ENCODE data around the gene MED16.
"Not testable (repeated sequence)": the region's sequence is repeated elsewhere in the genome, so short reads cannot be mapped to it uniquely, and the experiment has no call there.

MED16 gene

DNA sequence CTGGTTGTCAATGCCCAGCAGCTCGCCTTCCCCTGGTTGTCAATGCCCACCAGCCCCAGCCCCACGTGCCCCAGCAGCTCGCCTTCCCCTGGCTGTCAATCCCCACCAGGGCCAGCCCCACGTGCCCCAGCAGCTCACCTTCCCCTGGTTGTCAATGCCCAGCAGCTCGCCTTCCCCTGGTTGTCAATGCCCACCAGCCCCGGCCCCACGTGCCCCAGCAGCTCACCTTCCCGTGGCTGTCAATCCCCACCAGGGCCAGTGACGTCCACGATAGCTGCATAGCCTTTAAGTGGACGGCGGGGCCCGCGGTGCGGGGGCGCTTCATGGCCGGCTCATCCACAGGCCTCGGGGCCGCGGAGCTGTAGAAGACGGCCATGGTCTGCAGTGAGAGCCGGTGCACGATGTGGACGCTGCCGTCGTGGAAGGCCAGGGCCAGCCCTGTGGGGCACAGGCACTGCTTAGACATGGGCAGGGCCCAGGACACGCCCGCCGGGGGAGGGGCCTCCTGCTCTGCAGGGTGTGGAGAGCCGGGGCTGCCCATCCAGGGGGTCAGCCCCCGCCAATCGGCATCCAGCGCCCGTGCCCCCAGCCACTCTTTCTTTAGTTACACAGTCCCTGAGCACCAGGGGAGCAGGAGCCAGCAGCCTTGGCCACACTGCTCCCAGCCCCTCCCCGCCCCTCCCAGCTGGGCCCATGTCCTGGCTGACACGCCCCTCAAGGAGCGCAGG is 13.1 kb downstream of the MED16 start:
- no peak overlapping the region for H3K4me3 ChIP-seq (ENCODE audit: low read length, poor library complexity, severe bottlenecking)
- no peaks in the 10 kb centered on the region for H3F3A ChIP-seq (ENCODE audit: low read depth)
- TF ChIP-seq EZH2phosphoT487 (IDR thresholded peaks at IDR 0.05; ENCODE audit: borderline replicate concordance) = no peak
- TF ChIP-seq, protein P1, sequence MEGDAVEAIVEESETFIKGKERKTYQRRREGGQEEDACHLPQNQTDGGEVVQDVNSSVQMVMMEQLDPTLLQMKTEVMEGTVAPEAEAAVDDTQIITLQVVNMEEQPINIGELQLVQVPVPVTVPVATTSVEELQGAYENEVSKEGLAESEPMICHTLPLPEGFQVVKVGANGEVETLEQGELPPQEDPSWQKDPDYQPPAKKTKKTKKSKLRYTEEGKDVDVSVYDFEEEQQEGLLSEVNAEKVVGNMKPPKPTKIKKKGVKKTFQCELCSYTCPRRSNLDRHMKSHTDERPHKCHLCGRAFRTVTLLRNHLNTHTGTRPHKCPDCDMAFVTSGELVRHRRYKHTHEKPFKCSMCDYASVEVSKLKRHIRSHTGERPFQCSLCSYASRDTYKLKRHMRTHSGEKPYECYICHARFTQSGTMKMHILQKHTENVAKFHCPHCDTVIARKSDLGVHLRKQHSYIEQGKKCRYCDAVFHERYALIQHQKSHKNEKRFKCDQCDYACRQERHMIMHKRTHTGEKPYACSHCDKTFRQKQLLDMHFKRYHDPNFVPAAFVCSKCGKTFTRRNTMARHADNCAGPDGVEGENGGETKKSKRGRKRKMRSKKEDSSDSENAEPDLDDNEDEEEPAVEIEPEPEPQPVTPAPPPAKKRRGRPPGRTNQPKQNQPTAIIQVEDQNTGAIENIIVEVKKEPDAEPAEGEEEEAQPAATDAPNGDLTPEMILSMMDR (conservative IDR thresholded peaks at IDR 0.05; ENCODE audit: low read length) = no peak
- no peak overlapping the region for H3K9ac ChIP-seq (ENCODE audit: low read depth, low read length, poor library complexity, severe bottlenecking)
- no peaks in the 10 kb centered on the region for H3K4me1 ChIP-seq (ENCODE audit: insufficient read depth, low read length, poor library complexity, severe bottlenecking)
- H3K27me3 ChIP-seq (ENCODE audit: insufficient read depth, low read length, poor library complexity, severe bottlenecking) = no peaks in the 10 kb centered on the region
- H3K4me2 ChIP-seq (ENCODE audit: low read depth, low read length, poor library complexity, severe bottlenecking) = no peak overlapping the region
- H3K9me3 ChIP-seq (ENCODE audit: insufficient read depth, low read depth, low read length) = no peaks in the 10 kb centered on the region
- no peaks in the 10 kb centered on the region; the same call in 1 of the 2 replicates for H3K36me3 ChIP-seq (ENCODE audit: insufficient read depth, low read length)
- H3K9me2 ChIP-seq (replicated peaks; ENCODE audit: low read depth, low read length) = no peaks in the 10 kb centered on the region
- H2AFZ ChIP-seq (ENCODE audit: low read length) = no peak overlapping the region
- no peaks in the 10 kb centered on the region for H4K20me1 ChIP-seq (ENCODE audit: insufficient read depth, low read length, poor library complexity, severe bottlenecking)
- H3K79me2 ChIP-seq (ENCODE audit: insufficient read depth, low read length) = no peaks in the 10 kb centered on the region

GRCh38 chr19:878751-879561 is 14.0 kb downstream of the MED16 start:
- H3K79me2 ChIP-seq (ENCODE audit: insufficient read depth, low read length); H4K20me1 ChIP-seq (ENCODE audit: insufficient read depth, low read length, poor library complexity, severe bottlenecking); H3K4me3 ChIP-seq (ENCODE audit: low read length, poor library complexity, severe bottlenecking); H3K4me1 ChIP-seq (ENCODE audit: insufficient read depth, low read length, poor library complexity, severe bottlenecking); H3K9me3 ChIP-seq (ENCODE audit: insufficient read depth, low read depth, low read length); H3K9me2 ChIP-seq (replicated peaks; ENCODE audit: low read depth, low read length); H3F3A ChIP-seq (ENCODE audit: low read depth); H3K9ac ChIP-seq (ENCODE audit: low read depth, low read length, poor library complexity, severe bottlenecking); H3K4me2 ChIP-seq (ENCODE audit: low read depth, low read length, poor library complexity, severe bottlenecking); H3K27me3 ChIP-seq (ENCODE audit: insufficient read depth, low read length, poor library complexity, severe bottlenecking); H2AFZ ChIP-seq (ENCODE audit: low read length); H3K36me3 ChIP-seq (ENCODE audit: insufficient read depth, low read length): not testable (repeated sequence)

DNA sequence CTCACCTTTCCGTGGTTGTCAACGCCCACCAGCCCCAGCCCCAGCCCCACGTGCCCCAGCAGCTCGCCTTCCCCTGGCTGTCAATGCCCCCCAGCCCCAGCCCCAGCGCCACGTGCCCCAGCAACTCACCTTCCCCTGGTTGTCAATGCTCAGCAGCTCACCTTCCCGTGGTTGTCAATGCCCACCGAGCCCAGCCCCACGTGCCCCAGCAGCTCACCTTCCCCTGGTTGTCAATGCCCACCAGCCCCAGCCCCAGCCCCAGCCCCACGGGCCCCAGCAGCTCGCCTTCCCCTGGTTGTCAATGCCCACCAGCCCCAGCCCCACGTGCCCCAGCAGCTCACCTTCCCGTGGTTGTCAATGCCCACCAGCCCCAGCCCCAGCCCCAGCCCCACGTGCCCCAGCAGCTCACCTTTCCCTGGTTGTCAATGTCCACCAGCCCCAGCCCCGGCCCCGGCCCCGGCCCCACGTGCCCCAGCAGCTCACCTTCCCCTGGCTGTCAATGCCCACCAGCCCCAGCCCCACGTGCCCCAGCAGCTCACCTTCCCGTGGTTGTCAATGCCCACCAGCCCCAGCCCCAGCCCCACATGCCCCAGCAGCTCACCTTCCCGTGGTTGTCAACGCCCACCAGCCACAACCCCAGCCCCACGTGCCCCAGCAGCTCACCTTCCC is 14.9 kb downstream of the MED16 start:
- not testable (repeated sequence) for H3K4me3 ChIP-seq (ENCODE audit: low read length, poor library complexity, severe bottlenecking); H3K4me1 ChIP-seq (ENCODE audit: insufficient read depth, low read length, poor library complexity, severe bottlenecking); H3K79me2 ChIP-seq (ENCODE audit: insufficient read depth, low read length); H3K36me3 ChIP-seq (ENCODE audit: insufficient read depth, low read length); H3K9ac ChIP-seq (ENCODE audit: low read depth, low read length, poor library complexity, severe bottlenecking); H3F3A ChIP-seq (ENCODE audit: low read depth); H3K4me2 ChIP-seq (ENCODE audit: low read depth, low read length, poor library complexity, severe bottlenecking); H3K27me3 ChIP-seq (ENCODE audit: insufficient read depth, low read length, poor library complexity, severe bottlenecking); H3K9me3 ChIP-seq (ENCODE audit: insufficient read depth, low read depth, low read length); H3K9me2 ChIP-seq (replicated peaks; ENCODE audit: low read depth, low read length); H2AFZ ChIP-seq (ENCODE audit: low read length); H4K20me1 ChIP-seq (ENCODE audit: insufficient read depth, low read length, poor library complexity, severe bottlenecking)

GRCh38 chr19:876780-877314 is 16.1 kb downstream of the MED16 start:
- Histone ChIP-seq H3K4me1 (ENCODE audit: insufficient read depth, low read length, poor library complexity, severe bottlenecking) (no peaks in the 10 kb centered on the region), H3K9me2 (replicated peaks; ENCODE audit: low read depth, low read length) (no peaks in the 10 kb centered on the region), H3K79me2 (ENCODE audit: insufficient read depth, low read length) (no peaks in the 10 kb centered on the region), H3K4me3 (ENCODE audit: low read length, poor library complexity, severe bottlenecking) (no peak overlapping the region), H3K27me3 (ENCODE audit: insufficient read depth, low read length, poor library complexity, severe bottlenecking) (no peaks in the 10 kb centered on the region), H3K4me2 (ENCODE audit: low read depth, low read length, poor library complexity, severe bottlenecking) (no peak overlapping the region), H3K9me3 (ENCODE audit: insufficient read depth, low read depth, low read length) (no peaks in the 10 kb centered on the region), H3K9ac (ENCODE audit: low read depth, low read length, poor library complexity, severe bottlenecking) (no peak overlapping the region), H3K36me3 (ENCODE audit: insufficient read depth, low read length) (no peaks in the 10 kb centered on the region; the same call in 1 of the 2 replicates), H3F3A (ENCODE audit: low read depth) (no peaks in the 10 kb centered on the region; the same call in 1 of the 2 replicates), H2AFZ (ENCODE audit: low read length) (no peak overlapping the region), H4K20me1 (ENCODE audit: insufficient read depth, low read length, poor library complexity, severe bottlenecking) (no peaks in the 10 kb centered on the region)
- TF ChIP-seq EZH2phosphoT487 (IDR thresholded peaks at IDR 0.05; ENCODE audit: borderline replicate concordance) = no peak
- TF ChIP-seq, protein P1 (conservative IDR thresholded peaks at IDR 0.05; ENCODE audit: low read length) = no peak
